ENCODE measurements around the gene TMEM182.

DNA sequence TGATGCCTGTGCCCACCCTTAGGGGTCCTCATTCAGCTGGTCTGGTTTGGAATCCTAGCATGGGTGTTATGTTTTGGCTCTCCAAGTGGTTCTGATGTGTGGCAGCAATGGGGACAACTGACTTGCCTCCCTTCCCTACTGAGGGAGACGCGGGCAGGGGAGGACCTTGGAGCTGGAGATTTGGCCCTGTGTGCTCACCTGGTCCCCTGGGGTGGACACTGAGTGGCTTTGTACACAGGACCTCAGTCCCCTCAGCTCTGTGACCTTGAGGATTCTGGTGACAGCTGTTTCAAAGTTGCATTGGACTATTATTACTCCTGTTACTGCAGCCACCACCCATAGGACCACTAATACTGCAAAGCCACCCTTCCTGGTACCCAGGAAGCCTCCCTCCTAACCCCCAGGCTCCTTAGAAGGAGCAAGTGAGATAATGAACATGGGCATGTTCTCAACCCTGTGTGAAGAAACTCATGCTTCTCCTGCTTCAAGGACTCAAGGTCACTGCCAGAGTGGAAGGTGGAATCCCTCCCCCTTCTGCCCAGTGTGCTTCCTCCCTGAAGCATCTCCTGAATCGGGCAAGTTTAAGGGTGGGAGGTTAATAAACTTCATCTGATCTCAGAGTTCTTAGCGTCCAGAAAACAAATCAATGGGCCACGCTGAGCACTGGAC is 26.5 kb downstream of the TMEM182 start:
- TF ChIP-seq, protein P1, sequence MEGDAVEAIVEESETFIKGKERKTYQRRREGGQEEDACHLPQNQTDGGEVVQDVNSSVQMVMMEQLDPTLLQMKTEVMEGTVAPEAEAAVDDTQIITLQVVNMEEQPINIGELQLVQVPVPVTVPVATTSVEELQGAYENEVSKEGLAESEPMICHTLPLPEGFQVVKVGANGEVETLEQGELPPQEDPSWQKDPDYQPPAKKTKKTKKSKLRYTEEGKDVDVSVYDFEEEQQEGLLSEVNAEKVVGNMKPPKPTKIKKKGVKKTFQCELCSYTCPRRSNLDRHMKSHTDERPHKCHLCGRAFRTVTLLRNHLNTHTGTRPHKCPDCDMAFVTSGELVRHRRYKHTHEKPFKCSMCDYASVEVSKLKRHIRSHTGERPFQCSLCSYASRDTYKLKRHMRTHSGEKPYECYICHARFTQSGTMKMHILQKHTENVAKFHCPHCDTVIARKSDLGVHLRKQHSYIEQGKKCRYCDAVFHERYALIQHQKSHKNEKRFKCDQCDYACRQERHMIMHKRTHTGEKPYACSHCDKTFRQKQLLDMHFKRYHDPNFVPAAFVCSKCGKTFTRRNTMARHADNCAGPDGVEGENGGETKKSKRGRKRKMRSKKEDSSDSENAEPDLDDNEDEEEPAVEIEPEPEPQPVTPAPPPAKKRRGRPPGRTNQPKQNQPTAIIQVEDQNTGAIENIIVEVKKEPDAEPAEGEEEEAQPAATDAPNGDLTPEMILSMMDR (IDR thresholded peaks at IDR 0.05) = no peak
- TF ChIP-seq POLR2A (IDR thresholded peaks at IDR 0.05) = no peak

All from lower leg skin (tissue), 3 donors.